HL-60 (cell line): ENCODE results near the gene ZNF789.

Experiments
- CTCF ChIP-seq: IDR thresholded peaks from one replicate; pipeline ENCODE4 v1.5.1; 2011; ENCODE audit warnings: low read length, control low read depth, inconsistent platforms; ENCODE audit not compliant: insufficient read depth
- GABPA ChIP-seq: IDR thresholded peaks from 2 replicates; pipeline ENCODE4 v1.6.1; 2012; ENCODE audit warnings: low read depth
- POLR2AphosphoS5 ChIP-seq: IDR thresholded peaks from 2 replicates; pipeline ENCODE4 v1.6.1; 2012; ENCODE audit warnings: low read depth
- REST ChIP-seq: IDR thresholded peaks from 2 replicates; pipeline ENCODE4 v1.6.1; 2012; ENCODE audit warnings: low read depth; ENCODE audit not compliant: insufficient replicate concordance

- TF ChIP-seq REST (no peak), GABPA (no peak), CTCF (no peak), POLR2AphosphoS5 (no peak)
These were observed 15.5 kb upstream of the ZNF789 start for GRCh38 chr7:99457050-99457649.
